Stimulated activated CD8-positive, alpha-beta memory T cell treated with anti-CD3 and anti-CD28 coated beads, Interleukin-4, amount 100 ng/mL, for 4 hours (primary cell): ENCODE data around the gene PDE6H.

ENCODE experiments used
- DNase-seq, 2 donors: peaks; one replicate each; pipeline ENCODE4 v3.0.0-alpha.2; 2020; ENCODE audit warnings: low read depth in 2 of 2, low spot score in 1 of 2

Gene PDE6H

GRCh38 chr12:14999695-15000365, 27.0 kb downstream of the PDE6H start:
- no peak for DNase-seq

- no peak for DNase-seq
Measured at GRCh38 chr12:15000575-15000974, 27.7 kb downstream of the PDE6H start.

- DNase-seq, result no peak
Measured at GRCh38 chr12:15001733-15002382, 29.0 kb downstream of the PDE6H start.

DNA sequence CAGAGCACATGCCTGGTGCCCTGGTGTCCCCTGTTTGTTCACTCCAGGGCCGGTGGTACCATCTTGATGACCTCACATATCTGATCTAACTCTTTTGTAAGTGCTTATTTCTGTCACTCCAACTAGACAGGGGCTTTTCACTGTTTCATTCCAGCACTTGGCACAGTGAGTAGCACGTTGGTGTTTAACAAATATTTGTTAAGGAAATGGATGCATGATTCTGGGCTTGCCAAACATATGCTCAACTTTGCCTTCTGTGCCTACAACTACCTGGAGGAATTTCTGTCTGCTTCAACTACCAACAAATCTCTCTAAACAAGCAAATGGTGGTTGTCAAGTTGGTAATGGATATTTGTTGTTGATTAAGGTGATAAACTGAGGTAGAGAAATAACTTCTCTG, 31.6 kb downstream of the PDE6H start:
- no peak for DNase-seq

DNA sequence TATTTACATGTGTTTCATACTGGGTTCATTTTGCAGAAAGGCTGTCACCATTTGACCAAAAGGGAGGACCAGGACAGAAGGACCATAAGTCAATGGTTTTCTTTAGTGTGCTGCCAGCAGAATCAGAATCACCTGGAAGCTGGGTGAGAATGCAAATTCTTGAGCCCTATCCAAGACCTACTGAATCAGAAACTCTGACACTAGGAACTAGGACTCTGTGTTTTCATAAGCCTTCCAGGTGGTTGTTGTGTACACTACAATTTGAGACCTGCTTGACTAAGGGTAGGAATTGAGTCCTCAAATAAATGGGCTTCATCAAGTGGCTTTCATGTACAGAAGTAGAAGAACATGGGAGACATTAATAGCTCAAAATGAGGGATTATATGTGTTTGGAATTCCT, 32.2 kb downstream of the PDE6H start:
- DNase-seq, result no peak

GRCh38 chr12:15007551-15007950, 34.7 kb downstream of the PDE6H start:
- no peak for DNase-seq

DNA sequence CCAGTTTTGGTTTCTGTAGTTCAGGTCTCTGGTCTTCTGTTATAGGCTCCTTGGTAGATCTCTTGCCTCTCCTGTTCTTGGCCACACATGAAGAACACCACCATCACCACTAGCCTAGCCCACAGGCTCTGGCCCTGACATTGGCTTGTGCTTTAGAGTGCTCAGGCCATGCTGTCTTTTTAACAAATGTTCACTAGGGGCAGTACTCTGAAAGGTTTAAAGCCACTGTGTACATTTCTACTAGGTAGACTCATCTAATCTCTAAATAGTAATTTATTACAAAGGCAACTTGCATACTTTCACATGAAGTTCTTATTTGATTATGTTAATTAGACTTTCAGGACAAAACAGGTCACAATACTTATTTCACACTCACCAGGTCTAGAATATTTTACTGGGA, 38.3 kb downstream of the PDE6H start:
- DNase-seq, result no peak

- DNase-seq, result no peak
Measured at GRCh38 chr12:15013634-15014179, 40.9 kb downstream of the PDE6H start.

- DNase-seq, result no peak
Measured at GRCh38 chr12:15014708-15015107, 41.9 kb downstream of the PDE6H start.

DNA sequence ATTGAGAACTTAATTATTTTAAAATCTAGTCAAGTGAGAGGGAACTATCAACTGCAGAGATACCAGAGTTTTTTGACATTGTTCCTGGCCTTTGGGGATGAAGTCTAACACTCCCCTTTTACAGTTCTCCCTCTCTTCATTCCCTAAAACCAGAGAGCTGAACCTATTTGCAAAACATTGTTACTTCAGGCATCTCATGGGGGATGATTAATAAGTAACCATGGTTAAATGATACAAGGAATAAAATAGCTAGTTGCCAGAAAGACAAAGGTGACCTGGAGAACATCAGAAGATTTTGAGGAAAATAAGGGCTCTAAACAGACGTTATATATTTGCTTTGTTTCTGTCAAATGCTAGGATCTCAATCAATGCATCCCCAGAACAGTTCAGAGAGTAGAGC, 42.3 kb downstream of the PDE6H start:
- no peak for DNase-seq

DNA sequence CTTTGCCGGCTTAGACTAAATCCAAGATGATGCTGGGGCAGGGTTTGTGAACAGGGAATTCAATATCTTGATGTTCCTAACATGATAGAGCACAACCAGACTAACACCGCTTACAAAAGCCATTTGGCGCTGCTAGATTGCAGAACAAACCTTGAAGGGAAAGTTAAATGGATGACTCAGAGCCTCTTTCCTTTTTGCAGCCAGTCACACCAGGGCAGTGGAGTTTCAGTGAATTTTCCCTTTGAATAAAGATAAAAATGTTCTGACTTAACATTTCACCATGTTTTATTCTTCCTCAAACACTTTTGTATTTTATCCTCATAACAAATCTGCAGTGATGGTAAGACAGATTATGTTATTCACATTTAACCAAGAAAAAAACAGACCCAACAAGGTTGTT, 47.3 kb downstream of the PDE6H start:
- DNase-seq, result no peak
